GM12892 (cell line): Measurements from ENCODE around the gene ACAP1.
A peak's percentile ranks its signal among the peaks of the same experiment; 100 is the strongest.

Source experiments
- POLR2A ChIP-seq: IDR thresholded peaks from 2 replicates; pipeline ENCODE4 v1.6.1; 2011; ENCODE audit warnings: low read depth, low read length, control low read depth
- POLR2AphosphoS5 ChIP-seq: IDR thresholded peaks from 2 replicates; pipeline ENCODE4 v1.6.1; 2011; ENCODE audit warnings: low read depth, low read length, control low read depth
- TAF1 ChIP-seq: IDR thresholded peaks from 2 replicates; pipeline ENCODE4 v1.6.1; 2011; ENCODE audit warnings: low read depth, mild to moderate bottlenecking, control low read depth, low read length, borderline replicate concordance

DNA sequence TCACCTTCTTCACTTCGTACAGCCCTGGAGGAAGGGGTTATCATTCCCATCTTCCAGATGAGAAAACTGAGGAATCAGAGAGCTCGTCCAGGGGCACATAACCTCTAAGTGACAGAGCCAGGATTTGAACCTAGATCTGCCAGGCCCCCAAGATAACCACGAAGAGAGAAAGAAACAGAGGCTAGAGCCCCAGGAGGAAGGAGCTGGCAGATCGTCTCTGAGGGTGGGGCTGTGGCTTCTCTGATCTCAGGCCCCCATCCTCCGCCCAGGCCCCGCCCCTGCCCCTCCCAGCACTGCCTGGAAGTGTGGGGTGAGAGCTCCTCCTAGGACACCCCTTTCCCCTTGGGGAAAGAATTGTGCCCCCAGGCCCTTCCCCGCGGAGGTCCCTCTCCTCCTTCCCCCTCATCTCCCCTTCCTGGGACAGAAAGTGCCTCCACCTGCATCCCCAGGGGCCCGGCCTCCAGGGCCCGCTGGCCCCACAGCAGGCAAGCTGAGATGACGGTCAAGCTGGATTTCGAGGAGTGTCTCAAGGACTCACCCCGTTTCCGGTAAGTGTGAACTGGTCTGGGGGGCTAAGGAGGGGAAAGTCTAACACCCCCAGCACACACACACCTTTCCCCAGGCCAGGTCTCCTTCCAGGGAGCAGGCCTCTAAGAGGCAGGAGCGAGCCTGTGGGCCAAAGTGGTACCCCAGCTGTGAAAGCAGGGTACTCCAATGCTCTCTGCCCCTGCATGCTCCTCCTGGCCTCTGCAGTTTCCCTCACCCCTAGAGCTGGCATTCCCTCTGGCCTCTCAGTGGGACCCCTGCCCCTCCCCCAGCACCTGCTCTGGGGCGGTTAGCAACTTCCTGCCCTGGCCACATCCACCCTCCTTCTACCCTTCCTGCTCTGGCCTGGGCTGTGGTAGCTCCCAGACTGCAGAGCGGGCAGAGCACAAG lies at the start of gene ACAP1:
- TF ChIP-seq POLR2A (peak; percentile 65), POLR2AphosphoS5 (peak; percentile 62), TAF1 (peak; percentile 46; the same call in 1 of the 2 replicates)
